ENCODE results near the gene OR13J1.

The OR13J1 gene

DNA sequence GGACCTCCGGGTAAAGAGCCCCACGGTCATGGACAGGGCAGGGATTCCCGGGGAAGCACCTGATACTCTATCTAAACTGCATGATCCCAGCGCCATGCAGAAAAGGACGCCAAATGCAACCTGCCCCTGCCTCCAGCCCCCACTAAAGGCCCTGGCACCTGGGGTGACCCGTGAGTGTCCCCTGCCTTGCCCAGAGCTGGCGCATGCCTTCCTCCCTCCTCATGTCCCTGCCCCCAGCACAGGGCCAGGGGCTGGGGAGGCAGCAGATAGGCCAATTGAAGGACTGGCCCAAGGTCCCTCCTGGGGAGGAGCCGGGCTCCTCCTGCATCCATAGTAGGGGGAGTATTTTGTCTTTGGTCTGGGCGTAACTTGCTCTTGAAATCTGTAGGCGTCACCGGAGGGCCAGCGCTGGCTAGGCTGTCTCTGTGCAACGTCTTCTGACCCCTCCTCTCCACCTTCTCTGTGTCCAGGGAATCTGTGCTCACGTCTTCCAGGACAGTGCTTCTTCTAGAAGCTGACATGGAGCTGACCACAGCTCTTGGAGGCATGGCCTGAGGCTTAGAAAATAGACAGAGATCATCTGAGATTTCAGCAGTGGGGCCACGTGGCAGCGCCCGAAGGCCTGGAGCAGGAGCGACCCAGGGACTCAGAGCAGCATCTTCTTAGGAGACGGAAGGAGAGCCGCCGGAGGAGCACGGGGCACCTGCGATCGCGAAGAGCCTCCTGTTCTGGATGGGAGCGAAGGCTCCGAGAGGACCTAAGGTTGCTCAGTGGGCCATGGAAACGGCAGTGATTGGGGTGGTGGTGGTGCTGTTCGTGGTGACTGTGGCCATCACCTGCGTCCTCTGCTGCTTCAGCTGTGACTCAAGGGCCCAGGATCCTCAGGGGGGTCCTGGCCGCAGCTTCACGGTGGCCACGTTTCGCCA is 39.7 kb upstream of the OR13J1 start:
- Histone ChIP-seq H3K27ac (ENCODE audit: low read length) (no peak overlapping the region), H3K9me3 (ENCODE audit: control insufficient read depth, low read depth, low read length) (no peaks in the 10 kb centered on the region), H3K36me3 (ENCODE audit: control insufficient read depth, low read depth, low read length) (no peaks in the 10 kb centered on the region), H3K4me1 (ENCODE audit: control insufficient read depth, low read depth, low read length) (peaks cover 16% of the 10 kb centered on the region), H3K9ac (ENCODE audit: low read length) (no peak overlapping the region), H3K4me3 (ENCODE audit: low read length) (no peak overlapping the region), H3K27me3 (ENCODE audit: control insufficient read depth, insufficient read depth, low read length) (no peaks in the 10 kb centered on the region)

DNA sequence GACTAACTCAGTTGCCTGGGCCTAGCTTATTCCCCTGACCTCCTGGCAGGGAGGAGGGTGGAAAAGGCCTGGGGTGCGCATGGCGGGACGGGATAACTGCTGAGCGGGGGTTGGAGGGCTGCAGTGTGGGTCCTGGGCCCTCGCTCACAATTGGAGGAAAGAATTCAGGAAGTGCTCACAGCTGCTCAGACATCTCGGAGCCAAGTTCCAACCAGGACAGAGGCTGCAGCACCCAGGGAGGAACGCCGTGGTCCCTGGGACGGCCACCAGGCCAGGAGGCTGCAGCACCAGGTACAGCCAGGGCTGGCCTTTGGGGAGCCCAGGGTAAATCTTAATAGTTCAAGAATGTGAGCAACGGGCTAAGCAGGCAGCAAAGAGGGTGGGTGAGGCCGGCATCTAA is 39.1 kb upstream of the OR13J1 start, which contains the start of gene SPAAR:
TSS of gene SPAAR (plus strand) at position 217 of the 400 bp plus-strand sequence. CDS start 974 bp downstream, outside the sequence.
- Histone ChIP-seq H3K4me3 (ENCODE audit: low read length) (no peak within 1 kb of the TSS), H3K9me3 (ENCODE audit: control insufficient read depth, low read depth, low read length) (no peaks in the 10 kb centered on the region), H3K4me1 (ENCODE audit: control insufficient read depth, low read depth, low read length) (peaks cover 16% of the 10 kb centered on the region), H3K27me3 (ENCODE audit: control insufficient read depth, insufficient read depth, low read length) (no peaks in the 10 kb centered on the region), H3K36me3 (ENCODE audit: control insufficient read depth, low read depth, low read length) (no peaks in the 10 kb centered on the region), H3K9ac (ENCODE audit: low read length) (no peak within 1 kb of the TSS), H3K27ac (ENCODE audit: low read length) (no peak within 1 kb of the TSS)

DNA sequence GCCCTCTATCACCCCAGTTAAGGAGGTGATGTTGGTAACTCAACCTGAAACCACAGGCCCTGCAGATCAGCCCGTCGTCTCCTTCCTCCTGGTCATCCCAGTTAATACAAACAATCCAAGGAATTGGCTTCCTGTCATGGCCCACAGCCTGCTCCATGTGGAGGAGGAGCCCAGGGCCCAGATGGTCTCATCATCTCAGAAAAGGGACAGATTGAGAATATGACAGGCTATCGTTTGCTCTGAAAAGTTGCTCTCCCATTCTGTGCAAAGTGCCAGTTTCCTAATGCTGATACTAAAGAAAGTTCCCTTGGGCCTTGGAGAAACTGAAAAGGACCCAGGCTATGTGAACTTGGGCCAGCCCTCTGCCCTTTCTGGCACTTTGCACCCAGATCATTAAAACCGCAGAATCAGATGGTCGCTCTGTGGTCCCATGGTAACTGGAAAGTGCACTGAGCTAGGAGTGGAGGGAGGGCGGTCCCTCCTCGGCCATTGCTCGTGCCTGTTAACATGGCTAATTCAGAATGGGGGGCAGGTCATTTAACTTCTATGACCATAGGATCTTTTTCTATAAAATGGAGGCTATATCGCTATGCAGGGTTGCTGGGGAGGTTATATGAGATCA is 38.4 kb upstream of the OR13J1 start:
- H3K4me1 ChIP-seq (ENCODE audit: control insufficient read depth, low read depth, low read length): peaks cover 16% of the 10 kb centered on the region
- H3K4me3 ChIP-seq (ENCODE audit: low read length): no peak overlapping the region
- no peak overlapping the region for H3K9ac ChIP-seq (ENCODE audit: low read length)
- H3K27ac ChIP-seq (ENCODE audit: low read length): no peak overlapping the region
- no peaks in the 10 kb centered on the region for H3K9me3 ChIP-seq (ENCODE audit: control insufficient read depth, low read depth, low read length)
- H3K36me3 ChIP-seq (ENCODE audit: control insufficient read depth, low read depth, low read length): no peaks in the 10 kb centered on the region
- no peaks in the 10 kb centered on the region for H3K27me3 ChIP-seq (ENCODE audit: control insufficient read depth, insufficient read depth, low read length)

DNA sequence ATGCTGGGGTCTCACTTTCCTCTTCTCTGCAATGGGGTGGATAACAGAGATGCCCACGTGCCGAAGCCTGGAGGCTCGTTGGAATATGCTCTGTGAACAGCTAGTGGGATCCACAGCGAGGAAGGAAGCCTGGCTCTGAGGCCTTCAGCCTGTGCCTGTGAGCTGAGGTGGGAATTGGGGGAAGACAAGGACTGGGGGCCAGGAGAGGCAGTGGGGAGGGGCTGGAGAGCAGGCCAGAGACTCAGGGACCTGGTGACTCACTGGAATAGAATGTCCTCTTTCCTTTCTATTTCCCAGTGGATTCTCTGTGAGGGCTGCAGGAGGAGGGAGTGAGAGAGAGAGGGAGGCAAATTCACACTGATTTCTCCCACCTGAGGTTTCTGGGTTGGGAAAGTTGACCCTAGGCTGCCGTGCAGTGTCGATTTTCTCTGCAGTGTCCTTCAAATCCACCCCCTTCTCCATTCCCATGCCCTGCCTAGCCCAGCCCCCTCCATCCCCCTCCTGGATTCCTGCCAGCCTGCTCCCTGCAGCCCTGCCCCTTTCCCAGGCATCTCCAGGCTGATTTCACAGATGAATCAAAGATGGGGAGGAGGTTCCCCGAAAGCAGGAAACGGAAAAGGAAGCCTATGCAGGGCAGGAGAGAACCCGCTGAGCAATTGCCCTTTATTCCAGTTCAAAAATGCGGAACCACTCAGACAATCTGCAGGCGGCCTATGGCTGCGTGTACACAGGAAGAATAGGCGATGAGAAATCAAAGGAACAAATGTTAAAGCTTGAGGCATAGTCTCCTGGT is 37.7 kb upstream of the OR13J1 start:
- H3K4me1 ChIP-seq (ENCODE audit: control insufficient read depth, low read depth, low read length): peaks cover 16% of the 10 kb centered on the region
- no peaks in the 10 kb centered on the region for H3K36me3 ChIP-seq (ENCODE audit: control insufficient read depth, low read depth, low read length)
- H3K9me3 ChIP-seq (ENCODE audit: control insufficient read depth, low read depth, low read length): no peaks in the 10 kb centered on the region
- peak overlapping the region; percentile 1 for H3K27ac ChIP-seq (ENCODE audit: low read length)
- no peak overlapping the region for H3K4me3 ChIP-seq (ENCODE audit: low read length)
- H3K27me3 ChIP-seq (ENCODE audit: control insufficient read depth, insufficient read depth, low read length): no peaks in the 10 kb centered on the region
- no peak overlapping the region for H3K9ac ChIP-seq (ENCODE audit: low read length)

DNA sequence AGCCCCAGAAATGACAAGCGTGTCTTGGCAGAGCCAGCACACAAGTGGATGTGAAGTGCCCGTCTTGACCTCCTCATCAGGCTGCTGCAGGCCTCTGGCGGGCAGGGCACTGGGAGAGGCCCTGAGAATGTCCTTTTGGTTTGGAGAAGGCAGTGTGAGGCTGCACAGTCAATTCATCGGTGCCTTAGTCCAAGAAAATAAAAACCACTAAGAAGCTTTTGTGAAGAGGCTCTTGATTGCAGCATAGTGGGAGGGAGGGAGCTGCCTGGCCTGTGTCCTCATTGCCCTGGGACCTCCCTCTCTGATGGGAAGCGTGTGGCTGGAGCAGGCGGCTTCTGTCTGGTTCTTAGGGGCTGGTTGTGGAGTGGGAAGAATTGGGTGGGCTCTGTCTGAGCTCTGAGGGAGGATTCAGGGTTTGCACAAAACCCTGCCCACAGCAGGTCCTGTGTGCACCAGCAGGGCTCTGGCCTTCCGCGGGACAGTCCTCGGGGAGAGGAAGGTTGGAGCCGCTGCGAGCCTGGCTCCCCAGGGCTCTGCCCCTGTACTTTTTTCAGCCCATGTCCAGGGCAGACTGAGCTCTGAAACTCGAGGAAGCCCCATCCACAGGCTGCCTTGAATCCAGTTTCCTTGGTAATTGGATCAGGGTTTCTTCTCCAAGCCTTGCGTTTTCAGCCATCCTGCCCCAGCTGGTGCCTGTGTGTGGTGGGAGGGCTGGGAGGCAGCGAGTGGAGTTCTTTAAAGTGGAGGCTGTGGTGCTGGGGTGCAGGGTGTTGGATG is 36.9 kb upstream of the OR13J1 start:
- H3K4me1 ChIP-seq (ENCODE audit: control insufficient read depth, low read depth, low read length): peaks cover 16% of the 10 kb centered on the region
- no peak overlapping the region for H3K9ac ChIP-seq (ENCODE audit: low read length)
- no peaks in the 10 kb centered on the region for H3K36me3 ChIP-seq (ENCODE audit: control insufficient read depth, low read depth, low read length)
- no peak overlapping the region for H3K4me3 ChIP-seq (ENCODE audit: low read length)
- peak overlapping the region; percentile 1 for H3K27ac ChIP-seq (ENCODE audit: low read length)
- H3K27me3 ChIP-seq (ENCODE audit: control insufficient read depth, insufficient read depth, low read length): no peaks in the 10 kb centered on the region
- H3K9me3 ChIP-seq (ENCODE audit: control insufficient read depth, low read depth, low read length): no peaks in the 10 kb centered on the region

DNA sequence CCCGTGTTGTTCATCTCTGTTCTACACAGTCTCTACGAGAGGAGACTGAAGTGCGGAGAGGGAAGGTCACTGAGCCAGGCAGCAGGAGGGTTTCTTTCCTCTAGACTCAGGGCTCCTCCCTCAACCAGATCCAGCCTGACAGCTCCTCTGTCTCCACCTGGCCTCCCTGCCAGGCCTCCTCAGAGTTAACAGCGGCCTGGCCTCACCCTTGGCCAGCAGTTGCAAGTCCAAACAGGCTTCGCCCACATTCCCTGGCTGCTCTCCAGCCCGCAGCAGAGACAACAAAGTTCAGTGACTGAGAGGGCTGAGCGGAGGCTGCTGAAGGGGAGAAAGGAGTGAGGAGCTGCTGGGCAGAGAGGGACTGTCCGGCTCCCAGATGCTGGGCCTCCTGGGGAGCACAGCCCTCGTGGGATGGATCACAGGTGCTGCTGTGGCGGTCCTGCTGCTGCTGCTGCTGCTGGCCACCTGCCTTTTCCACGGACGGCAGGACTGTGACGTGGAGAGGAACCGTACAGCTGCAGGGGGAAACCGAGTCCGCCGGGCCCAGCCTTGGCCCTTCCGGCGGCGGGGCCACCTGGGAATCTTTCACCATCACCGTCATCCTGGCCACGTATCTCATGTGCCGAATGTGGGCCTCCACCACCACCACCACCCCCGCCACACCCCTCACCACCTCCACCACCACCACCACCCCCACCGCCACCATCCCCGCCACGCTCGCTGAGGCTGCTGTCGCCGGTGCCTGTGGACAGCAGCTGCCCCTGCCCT is 35.9 kb upstream of the OR13J1 start, which contains the start of gene HRCT1:
TSS of gene HRCT1 (plus strand) at position 291 of the 768 bp plus-strand sequence. CDS start at position 377, 86 bp downstream.
- Histone ChIP-seq H3K27ac (ENCODE audit: low read length) (no peak within 1 kb of the TSS), H3K9ac (ENCODE audit: low read length) (no peak within 1 kb of the TSS), H3K4me1 (ENCODE audit: control insufficient read depth, low read depth, low read length) (peaks cover 16% of the 10 kb centered on the region), H3K9me3 (ENCODE audit: control insufficient read depth, low read depth, low read length) (no peaks in the 10 kb centered on the region), H3K36me3 (ENCODE audit: control insufficient read depth, low read depth, low read length) (no peaks in the 10 kb centered on the region), H3K4me3 (ENCODE audit: low read length) (no peak within 1 kb of the TSS), H3K27me3 (ENCODE audit: control insufficient read depth, insufficient read depth, low read length) (no peaks in the 10 kb centered on the region)

DNA sequence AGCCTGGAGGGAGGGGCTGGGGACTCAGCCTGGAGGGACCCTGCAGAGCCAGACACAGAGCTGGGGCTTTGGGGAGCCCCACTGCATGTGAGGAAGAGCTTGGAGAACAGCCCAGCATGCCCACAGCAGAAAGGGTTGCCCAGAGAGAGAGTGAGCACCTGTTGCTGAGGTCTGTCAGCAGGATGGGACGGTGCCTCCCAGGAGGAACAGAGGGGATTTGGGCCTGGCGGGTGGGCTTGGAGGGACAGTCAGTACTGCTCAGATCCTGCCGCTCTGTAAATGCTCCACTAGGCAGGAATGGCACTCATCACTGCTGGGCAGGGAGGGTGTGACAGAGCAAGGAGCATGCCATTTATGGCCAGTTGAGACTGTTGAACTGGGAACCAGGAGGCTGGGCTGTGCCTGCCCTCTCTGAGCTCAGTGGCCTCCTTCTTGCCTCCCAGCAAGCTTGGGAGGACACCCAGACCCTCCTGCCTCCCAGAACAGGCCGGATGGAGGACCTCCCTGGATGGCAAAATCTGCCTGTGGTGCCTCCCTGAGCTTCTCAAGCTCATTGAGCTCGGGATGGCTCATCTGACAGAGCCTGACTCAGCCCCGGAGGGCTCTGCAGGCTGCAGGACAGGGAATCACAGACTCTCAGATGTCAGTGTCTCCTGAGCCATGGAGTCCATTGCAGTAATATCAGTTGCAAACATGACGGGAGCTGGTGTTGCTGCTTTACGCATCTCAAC is 35.0 kb upstream of the OR13J1 start:
- Histone ChIP-seq H3K4me1 (ENCODE audit: control insufficient read depth, low read depth, low read length) (peaks cover 16% of the 10 kb centered on the region), H3K27ac (ENCODE audit: low read length) (no peak overlapping the region), H3K27me3 (ENCODE audit: control insufficient read depth, insufficient read depth, low read length) (no peaks in the 10 kb centered on the region), H3K9ac (ENCODE audit: low read length) (no peak overlapping the region), H3K4me3 (ENCODE audit: low read length) (no peak overlapping the region), H3K36me3 (ENCODE audit: control insufficient read depth, low read depth, low read length) (no peaks in the 10 kb centered on the region), H3K9me3 (ENCODE audit: control insufficient read depth, low read depth, low read length) (no peaks in the 10 kb centered on the region)

DNA sequence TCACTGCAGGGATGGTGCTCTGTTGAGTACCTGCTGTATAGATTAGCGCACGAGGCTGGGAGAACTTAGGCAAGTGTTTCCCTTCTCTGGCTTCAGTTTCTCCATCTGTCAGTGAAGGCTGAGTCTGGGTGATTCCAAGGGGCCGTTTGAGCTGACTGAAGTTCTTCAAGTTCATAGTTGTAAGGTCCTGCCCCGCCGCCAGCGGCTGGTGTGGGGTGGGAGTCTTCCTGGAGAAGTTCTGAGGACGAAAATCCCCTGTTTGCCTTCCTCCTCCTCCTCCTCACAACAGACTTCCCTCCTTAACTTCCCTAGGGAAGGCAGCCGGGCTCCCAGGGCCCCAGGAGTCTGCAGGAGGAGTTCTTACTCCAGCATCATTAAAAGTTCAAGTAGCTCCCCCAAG is 34.1 kb upstream of the OR13J1 start:
- H3K4me3 ChIP-seq (ENCODE audit: low read length): no peak overlapping the region
- H3K36me3 ChIP-seq (ENCODE audit: control insufficient read depth, low read depth, low read length): no peaks in the 10 kb centered on the region
- H3K27ac ChIP-seq (ENCODE audit: low read length): no peak overlapping the region
- H3K27me3 ChIP-seq (ENCODE audit: control insufficient read depth, insufficient read depth, low read length): no peaks in the 10 kb centered on the region
- no peaks in the 10 kb centered on the region for H3K9me3 ChIP-seq (ENCODE audit: control insufficient read depth, low read depth, low read length)
- H3K9ac ChIP-seq (ENCODE audit: low read length): no peak overlapping the region
- H3K4me1 ChIP-seq (ENCODE audit: control insufficient read depth, low read depth, low read length): peaks cover 16% of the 10 kb centered on the region

DNA sequence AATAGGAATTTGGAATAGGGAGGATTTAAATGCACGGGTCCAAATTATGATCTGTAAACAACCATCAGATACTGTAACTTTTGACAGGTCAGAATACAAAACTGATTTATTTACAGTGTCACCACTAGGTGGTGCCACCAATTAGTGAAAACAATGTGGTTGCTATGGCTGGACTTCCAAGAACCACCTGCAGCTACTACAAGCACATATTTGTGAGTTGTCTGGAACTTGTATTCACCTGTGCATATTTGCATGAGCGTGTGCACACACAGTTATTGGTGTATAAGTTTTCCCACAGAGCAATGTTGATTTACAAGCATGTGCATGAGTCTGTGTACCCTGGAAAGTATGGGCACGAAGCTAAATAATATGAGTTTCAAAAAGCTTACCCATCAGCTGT is 32.8 kb upstream of the OR13J1 start:
- no peaks in the 10 kb centered on the region for H3K27me3 ChIP-seq (ENCODE audit: control insufficient read depth, insufficient read depth, low read length)
- H3K9me3 ChIP-seq (ENCODE audit: control insufficient read depth, low read depth, low read length): no peaks in the 10 kb centered on the region
- no peak overlapping the region for H3K4me3 ChIP-seq (ENCODE audit: low read length)
- no peak overlapping the region for H3K27ac ChIP-seq (ENCODE audit: low read length)
- H3K9ac ChIP-seq (ENCODE audit: low read length): no peak overlapping the region
- no peaks in the 10 kb centered on the region for H3K36me3 ChIP-seq (ENCODE audit: control insufficient read depth, low read depth, low read length)
- peaks cover 9% of the 10 kb centered on the region for H3K4me1 ChIP-seq (ENCODE audit: control insufficient read depth, low read depth, low read length)

DNA sequence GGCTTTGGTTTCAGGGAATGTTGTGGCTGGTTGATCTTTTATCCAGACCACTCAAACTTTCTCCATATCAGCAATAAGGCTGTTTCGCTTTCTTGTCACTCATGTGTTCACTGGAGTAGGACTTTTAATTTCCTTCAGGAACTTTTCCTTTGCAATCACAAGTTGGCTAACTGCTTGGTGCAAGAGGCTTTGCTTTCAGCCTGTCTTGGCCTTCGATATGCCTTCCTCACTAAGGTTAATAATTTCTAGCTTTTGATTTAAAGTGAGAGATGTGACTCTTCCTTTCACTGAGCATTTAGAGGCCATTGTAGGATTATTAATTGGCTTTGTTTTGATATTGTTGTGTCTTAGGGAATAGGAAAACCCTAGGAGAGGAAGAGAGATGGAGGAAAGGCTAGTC is 28.8 kb upstream of the OR13J1 start:
- no peak overlapping the region for H3K4me3 ChIP-seq (ENCODE audit: low read length)
- H3K9ac ChIP-seq (ENCODE audit: low read length): no peak overlapping the region

More for the DNA sequence above, 28.8 kb upstream of the OR13J1 start:
- Histone ChIP-seq H3K27me3 (ENCODE audit: control insufficient read depth, insufficient read depth, low read length) (no peaks in the 10 kb centered on the region), H3K36me3 (ENCODE audit: control insufficient read depth, low read depth, low read length) (no peaks in the 10 kb centered on the region), H3K4me1 (ENCODE audit: control insufficient read depth, low read depth, low read length) (no peaks in the 10 kb centered on the region), H3K27ac (ENCODE audit: low read length) (no peak overlapping the region), H3K9me3 (ENCODE audit: control insufficient read depth, low read depth, low read length) (no peaks in the 10 kb centered on the region)

Measured in iPS-18a (cell line).